GM19395 (cell line): ENCODE data around the gene CMIP.

Source experiments
- ATAC-seq: cut with Tn5 transposase; IDR thresholded peaks from one replicate; pipeline ENCODE4 v1.9.1; 2021; ENCODE audit warnings: mild to moderate bottlenecking, moderate library complexity; ENCODE audit not compliant: unreplicated experiment

Gene CMIP

DNA sequence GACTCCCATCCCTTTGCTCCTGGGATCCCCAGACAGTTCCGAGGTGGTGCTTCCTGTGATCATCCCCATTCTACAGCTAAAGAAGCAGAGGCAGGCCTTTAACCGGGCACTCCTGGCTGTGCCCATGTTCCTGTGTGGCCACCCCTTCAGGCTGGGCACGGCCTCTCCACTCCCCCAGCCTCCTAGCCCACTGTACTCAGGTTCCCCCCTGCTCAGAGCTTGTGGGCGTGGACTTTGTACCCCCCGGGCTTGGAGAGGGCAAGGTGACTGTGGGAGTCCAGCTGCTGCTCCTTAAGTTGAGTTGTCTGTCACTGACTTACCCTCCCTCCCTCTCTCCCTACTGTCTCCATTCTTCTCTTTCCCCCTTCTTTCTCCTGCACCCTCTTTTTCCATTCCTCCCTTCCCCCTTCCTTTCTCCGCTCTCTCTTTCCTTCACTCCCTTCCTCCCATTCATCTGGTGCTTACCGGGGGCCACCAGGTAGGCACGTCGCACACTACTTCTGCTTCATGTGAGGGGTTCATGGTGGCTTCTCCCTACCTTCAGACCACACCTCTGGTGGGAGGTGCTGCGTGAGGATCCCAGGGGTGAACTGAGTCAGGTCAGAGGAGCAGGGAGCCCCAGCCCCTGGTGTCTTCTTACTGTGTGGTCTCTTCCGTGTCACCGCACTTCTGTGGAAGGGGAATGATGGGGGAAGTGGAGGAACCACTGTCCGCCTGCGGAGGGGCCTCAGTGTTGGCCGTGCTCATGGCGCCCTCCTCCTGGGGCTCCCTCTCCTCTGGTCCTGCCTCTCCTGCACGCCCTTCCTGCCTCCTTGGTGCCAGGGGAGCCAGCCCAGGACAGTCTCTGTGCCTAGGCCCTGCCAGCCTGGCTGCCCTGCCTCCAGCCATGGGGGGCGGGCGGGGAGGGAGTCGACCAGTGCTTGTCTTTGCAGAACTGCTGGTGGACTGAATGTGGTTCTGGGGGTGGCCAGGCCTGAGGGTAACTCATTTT, 29.7 kb downstream of the CMIP start:
- no peak for ATAC-seq

DNA sequence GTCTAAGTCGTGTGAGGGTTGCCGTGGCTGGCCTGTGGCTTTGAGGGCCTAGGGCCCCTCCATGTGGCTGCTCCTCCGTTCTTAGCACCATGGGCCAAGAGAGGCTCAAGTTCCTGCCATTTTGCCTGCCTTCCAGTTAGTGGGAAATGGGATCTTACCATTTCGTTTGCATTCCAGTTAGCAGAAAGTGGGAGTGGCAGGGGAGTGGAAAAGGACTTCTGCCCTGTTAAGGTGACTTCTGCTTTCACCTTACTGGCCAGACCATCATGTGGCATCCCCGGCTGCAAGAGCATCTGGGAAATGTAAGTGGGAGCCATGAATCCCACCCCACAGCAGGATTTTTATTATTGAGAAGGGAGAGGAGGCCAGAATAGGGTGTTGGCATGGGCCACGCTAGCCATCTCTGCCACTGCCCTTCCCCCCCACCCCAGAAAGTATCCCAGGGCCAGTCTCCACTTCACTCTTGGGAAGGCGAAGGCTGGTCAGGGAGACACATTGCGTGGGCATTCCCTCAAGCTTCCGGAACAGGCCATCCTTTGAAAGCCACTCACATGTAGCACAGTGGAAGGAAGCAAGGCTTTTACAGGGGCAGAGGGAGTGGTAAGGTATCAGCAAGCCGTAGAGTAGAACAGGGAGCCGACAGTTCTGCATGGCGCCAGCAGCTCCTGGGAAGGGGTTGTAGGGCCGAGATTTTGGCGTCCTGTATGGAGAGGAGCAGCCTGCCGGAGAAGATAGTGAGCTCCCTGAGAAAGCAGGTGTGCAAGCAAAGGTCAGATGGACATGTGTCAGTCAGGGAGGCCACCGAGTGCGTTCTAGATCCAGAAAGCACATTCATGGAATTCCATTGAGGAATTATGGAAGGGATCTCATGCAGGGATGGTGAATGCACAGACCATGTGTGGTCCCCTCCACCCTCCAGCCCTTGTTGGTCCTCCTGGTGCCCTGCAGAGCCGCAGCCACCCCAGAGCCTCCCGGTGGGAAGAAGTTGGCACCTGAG, 33.4 kb downstream of the CMIP start:
- ATAC-seq: no peak

DNA sequence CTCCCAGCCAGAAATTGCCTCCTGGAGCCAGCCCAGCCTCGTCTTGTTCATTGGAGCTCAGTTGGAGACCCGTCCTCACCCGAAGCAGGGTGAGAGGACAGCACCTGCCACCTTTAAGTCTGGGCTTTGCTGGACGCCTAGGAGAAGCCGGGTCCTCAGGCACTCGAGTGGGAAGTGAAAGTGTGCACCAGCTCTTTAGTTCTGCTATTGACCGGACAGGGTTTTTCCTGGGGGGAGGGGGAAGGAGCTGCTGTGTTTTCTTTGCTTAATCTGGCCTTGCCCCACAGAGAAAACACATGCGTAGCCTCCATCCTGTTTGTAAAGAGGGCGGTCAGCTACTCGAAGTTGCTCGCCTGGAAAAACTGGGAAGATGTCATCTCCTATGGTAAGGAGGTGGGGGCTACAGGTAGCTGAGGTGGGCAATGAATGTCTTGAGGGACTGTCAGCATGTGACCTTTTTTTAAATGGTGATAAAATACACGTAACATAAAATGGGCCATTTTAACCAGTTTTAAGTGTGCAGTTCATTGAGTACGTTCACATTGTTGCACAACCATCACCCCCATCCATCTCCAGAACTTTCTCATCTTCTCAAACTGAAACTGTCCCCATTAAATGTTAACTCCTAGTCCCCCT, 34.4 kb downstream of the CMIP start:
- peak; percentile 52 for ATAC-seq

DNA sequence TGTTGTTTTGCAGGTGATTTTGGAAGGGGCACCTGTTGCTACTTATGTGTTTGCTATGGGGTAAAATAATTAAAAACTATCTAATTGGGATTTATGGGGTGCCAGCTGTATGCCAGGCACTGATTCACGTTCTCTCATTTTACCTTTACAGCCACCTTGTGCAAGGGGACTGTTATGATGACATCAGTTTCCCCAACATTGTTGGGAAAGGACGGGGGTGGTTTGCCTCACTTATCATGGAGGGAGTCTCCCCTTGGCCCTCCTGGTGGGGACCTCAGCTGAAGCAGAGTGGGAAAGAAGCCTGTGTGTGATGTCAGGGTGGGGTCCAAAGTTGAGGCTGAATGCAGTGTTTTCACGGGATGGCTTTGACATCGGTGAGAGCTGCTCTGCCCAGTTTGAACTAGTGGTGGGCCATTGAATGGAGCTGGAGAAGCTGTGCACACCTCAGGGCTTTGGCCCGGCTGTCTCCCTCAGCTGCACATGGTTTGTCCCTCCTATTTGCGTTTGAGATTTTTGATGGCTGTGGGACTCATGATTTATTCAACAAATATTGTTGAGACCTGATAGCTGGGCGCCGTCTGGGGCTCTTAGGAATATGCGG, 36.1 kb downstream of the CMIP start:
- peak; percentile 1 for ATAC-seq

DNA sequence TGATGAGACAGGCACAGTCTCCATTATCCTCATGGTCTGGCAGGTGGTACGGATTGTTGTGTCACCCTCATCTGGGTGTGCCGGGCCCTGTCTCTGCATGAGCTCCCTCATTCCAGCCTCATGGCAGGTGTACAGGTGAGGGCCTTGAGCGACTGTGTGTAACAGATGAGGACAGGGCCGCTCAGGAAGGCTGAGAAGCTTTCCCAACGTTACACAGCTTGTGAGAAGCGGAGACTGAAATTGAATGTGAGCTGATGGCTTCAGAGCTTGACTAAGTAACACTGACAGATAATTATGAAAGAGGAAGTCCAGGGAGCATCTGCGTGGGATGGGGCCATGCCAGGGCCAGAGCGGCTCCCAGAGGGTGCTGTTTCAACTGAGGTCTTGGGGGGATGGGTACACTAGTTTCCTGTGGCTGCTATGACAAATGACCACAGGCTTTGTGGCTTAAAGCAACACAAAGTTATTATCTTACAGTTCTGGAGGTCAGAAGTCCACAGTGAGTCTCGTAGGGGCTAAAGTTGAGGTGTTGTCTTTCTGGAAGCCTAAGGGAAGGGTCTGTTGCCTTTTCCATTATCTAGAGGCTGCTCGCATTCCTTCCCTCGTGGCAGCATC, 36.7 kb downstream of the CMIP start:
- peak; percentile 92 for ATAC-seq

DNA sequence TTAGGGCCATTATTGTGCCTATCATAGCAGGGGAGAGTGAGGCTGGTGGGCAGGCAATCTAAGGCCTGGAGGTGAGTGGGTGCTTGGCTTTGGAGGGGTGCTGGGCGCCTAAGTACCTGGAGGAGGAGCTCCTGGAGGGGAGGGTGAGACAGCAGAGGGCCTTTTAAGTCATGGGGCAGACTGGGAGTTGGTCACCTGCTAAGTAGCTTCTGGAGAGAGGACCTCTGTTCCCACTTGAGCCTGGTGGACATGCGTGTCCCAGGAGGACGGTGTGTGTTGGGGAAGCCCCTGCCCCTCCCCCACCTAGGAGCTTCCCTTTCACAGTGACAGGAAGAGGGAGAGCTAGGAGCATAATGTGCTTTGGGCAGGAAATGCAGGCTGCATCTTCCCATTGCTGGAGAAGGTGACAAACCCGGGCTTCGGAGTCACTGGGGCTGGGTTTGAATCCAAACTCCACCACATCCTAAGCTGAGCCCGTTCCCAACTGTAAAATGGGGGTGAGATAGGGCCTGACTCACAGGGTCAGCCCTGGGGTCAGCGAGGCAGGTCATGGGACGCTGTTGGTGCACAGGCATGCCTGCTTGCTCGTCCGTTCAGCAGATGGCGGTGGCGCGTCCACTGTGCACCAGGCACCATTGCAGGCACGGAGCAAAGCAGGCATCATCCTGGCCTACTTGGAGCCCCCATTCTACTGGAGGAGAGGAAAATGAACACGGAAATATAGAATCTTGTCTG, 37.9 kb downstream of the CMIP start:
- no peak for ATAC-seq

DNA sequence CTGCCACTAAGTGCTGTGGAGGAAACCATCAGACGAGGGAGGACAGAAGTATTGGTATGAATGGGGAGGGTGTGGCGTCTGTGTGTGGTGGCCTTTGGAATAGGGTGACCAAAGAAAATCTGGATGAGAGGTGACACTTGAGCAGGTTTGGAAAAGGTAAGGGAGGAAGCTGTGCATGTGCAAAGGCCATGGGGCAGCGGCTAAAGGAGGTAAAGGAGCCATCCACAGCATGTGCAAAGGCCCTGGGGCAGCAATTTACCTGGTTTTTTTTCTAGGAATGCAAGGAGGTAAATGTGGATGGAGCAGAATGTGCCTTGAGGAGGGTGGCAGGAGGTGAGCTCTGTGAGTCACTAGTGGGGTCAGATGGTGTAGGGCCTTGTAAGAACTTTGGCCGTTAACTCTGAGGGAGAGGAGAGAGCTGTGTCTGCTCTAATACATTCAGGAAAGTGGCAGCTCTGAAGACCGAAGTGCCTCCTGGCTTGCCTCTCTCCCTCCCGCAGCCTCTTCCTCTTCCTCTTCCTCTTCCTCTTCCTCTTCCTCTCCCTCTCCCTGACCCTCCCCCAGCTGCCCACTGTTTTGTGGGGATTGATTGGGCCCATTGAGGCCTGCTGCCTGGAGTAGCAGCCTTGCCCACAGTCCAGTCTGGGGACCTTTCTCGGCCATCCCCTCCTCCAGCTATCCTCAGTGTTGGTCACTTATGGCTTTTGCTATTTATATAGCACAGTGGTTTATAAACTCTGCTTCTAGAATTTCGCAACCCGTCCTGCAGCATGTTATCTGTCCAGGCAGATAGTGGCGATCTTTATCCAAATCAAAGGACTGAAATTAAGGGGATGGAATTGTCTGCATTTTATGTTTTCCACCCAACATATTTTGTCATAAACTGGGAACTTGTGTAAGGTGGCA, 38.7 kb downstream of the CMIP start:
- no peak for ATAC-seq

DNA sequence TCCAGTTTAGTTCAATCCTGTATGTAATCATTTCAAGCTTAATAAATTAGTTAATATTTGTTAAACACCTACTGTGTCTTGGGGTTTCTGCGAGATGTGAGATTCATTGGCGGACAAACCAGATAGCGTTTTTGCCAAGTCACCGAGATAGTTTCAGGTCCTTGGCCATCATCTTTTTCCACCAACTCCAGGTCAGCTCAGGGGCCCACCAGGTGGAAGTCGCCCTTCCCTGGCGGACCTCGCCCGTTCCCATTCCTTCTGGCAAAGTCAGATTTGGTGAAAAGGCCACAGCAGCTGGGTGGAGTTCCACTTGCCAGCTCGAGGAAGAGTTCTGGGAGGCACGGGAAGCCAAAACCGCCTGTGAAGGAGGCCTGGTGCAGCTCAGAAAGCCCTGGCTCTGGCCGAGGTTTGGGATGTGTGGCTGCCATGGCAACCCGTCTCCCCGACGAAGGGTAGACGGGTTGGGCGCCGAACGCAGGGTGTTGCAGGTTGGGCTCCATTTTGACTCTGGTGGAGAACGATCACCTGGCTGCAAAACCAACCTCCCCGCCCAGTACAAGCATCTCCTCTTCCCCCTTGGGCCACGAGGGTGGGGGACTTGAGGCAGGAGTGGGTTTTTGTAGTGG, 39.5 kb downstream of the CMIP start:
- ATAC-seq: no peak

DNA sequence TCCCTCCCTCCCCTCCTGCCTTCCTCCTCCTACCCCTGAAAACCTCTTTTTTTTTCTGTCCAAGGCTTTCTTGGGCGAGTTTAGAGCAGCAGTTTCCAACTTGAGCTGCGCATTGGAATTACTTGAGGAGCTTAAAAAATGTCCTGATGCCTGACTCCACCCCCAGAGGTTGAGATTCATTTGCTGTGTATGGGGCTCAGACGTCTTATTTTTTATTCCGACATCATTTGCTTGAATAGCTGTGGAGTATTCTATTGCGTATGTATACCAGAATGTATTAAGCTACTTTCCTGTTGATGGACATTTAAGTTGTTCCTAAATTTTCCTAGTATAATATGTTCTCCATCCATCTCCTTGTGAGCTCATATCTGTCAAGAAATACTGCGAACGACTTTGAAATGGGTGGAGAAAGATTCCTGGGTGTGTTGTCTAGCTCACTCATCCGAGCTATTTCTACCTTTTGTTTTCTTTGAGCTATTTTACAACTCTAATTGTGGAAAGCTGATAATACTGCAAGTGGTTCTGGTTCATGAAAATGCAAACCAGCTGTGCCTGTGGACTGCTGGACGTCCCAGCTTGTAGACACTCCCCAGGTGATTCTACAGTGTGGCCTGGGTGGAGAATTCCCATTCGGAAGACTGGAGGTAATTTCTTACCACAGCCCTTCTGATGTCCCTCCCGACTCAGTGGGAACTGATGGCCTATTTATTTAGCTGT, 40.5 kb downstream of the CMIP start:
- no peak for ATAC-seq

DNA sequence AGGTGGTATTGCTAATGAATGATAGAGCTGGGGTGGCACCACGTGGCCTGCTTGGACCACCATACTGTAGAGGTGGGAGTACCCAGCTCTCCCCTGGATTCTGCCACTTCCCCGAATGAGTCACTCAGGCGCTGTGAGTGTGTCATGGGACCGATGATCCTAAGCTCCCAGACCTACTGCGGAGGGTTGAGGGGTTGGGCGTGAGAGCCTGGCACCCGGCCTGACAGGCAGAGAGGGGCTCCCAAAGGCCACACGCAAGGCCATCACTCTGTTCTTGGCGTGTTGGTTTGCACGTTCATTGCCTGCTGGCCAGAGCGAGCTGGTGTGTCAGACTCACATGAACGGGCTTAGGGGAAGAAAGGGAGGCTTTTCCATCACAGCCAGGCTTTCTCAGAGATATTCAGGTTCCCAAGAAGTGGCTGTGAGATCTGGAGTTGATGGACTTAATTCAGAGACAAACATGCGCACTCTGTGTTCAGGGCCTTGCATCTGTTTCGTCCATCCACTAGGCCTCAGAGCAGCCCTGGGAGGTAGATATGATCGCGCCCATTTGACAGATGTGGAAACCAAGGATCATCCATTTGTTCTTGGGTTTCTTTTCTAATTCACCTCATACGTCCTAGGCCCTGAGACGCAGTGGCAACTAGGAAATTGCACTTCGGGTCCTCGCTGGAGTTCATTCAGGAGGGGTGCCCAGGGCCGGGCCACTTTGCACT, 41.4 kb downstream of the CMIP start:
- ATAC-seq: no peak

DNA sequence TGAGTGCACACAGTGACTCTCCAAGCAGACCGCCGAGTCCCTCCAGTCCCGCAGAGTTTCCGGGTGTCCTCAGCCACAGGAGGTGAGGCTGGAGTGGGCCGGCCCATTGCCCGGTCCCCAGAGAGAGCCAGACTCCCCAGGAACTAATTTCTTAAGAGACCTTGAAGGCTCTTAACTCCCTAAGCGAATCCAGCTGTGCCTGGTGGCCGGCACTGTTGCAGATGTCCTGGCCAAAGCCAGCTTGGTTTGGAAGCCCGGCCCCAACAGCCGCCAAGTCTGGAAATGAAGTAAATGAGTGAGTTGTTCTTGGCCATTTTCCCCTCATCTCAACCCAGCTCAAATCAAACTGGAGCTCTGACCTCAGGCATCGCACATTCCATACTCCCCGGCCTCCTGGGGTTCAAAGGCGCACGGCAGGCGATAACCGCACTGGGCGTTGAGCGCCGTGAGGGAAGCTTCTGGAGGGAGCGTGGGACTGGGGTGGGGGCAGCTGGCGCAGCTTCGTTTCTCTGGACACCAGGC, 42.0 kb downstream of the CMIP start:
- no peak for ATAC-seq

DNA sequence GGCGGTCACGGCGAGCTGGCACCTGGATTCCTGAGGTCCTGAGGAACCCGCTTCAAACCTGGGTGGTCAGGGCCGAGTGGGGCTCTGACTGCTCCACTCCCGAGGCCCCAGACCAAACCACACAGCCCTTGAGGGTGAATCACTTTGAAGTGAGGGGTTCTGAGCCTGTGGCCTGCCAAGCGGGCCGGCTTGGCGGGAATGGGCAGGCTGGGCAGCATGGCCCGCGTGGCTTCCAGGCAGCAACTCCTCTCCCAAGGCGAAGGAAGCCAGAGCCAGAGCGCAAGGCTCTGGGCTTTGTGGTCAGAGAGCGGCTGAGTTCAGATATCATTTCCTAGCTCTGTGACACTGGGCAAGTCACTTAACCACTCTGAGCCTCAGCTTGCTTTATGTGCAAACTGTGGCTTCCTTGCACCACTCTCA, 42.7 kb downstream of the CMIP start:
- ATAC-seq: no peak

DNA sequence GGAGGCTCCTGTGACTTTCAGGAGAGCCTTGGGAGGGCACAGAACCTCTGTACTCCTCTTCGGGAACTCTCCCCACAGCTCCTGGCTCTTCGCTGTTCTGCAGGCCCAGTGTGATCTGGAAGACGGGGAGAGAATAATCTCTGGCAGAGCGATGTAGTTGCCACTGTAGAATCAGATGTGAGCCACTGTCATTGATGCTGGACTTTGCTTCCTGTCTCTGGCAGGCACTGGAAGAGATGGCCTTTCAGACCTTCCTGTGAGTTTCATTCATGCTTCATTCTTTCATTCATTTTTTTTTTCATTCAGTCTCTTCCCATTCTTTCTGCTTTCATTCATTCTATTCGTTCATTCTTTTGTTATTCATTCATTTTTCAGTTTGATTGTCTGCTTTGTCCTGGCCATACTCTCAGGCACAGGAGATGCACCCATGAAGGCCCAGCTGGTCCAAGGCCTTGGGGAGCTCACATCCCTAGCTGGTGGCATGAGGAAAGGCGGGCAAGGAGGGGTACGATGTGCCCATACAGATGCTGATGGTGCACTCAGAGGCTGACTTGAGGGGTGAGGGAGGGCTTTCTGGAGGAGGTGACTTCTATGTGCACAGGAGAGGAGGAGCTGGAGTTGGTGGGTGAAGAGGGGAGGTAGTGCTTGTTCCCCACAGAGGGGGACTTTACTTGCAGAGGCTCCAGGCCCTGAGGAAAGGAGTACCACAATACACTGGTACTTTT, 44.2 kb downstream of the CMIP start:
- no peak for ATAC-seq

DNA sequence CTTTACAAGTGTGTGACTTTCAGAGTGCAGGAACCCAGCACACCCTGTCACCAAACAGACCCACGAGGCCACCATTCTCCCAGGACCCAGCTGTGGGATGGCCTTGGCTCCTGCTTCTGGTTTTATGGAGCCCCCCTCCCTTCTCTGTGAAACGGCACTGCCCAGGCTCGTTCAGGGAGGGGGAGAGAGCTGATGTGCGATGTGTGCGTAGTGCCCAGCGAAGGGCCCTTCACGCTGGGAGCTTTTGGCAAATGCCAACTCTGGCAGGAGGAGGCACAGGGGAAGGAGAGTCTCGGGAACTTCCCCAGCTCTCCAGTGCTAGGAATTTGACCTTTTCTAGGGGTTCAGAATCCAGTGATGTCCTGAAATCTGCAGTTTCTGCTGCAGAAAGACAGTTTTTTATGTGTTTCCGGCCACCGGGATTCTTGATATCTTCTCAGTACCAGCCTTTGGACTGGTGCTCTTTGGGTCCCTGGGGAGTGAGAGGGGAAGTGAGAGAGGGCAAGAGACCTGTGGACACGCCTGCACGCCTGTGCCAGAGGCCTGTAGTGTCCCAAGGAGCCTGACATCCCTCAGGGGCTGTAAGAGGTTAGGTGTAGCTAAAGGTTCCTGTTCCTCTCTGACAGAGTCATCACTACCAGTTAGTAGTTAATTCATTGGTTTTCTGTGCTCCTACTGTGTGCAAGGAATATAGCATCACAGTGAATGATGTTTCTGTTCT, 45.1 kb downstream of the CMIP start:
- no peak for ATAC-seq

DNA sequence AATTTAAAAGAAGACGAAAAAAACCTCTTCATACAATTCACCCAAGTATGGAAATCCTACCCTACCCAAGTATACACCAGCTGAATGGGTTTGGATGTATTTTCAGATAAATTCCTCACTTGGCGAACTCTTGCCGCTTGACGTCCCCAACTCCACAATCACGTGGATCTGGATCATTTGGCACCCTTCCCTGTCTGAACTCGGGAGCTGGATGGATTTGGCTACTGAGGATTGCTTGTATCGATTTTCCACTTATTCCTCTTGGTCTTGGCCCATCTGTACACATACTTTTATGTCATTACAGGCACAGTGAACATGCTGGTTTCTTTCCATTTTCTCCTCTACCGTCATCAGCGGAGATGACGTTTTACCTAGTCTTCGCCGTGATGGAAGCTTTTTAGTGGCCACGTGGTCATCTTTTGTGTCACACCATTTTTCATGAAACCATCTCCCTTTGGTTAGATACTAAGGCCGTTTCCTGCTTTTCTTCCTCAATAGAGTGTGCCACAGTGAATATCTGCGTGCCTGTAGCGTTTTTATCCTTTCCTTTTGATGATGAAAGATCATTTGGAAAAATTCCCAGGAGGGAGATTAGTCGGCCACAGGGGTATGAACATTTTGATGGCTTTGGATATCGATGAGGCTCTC, 47.1 kb downstream of the CMIP start:
- ATAC-seq: no peak
